GM10266 (cell line): ENCODE results near the gene BCAS4.

Experiments
- DNase-seq: peaks from one replicate; pipeline ENCODE4 v3.0.0; 2012; ENCODE audit errors: extremely low spot score
- TF ChIP-seq, protein P1 (sequence below): IDR thresholded peaks from 2 replicates; pipeline ENCODE4 v1.5.1; 2012; ENCODE audit warnings: mild to moderate bottlenecking, low read depth; ENCODE audit not compliant: control insufficient read depth, insufficient read depth; ENCODE audit errors: missing control alignments

The BCAS4 gene

DNA sequence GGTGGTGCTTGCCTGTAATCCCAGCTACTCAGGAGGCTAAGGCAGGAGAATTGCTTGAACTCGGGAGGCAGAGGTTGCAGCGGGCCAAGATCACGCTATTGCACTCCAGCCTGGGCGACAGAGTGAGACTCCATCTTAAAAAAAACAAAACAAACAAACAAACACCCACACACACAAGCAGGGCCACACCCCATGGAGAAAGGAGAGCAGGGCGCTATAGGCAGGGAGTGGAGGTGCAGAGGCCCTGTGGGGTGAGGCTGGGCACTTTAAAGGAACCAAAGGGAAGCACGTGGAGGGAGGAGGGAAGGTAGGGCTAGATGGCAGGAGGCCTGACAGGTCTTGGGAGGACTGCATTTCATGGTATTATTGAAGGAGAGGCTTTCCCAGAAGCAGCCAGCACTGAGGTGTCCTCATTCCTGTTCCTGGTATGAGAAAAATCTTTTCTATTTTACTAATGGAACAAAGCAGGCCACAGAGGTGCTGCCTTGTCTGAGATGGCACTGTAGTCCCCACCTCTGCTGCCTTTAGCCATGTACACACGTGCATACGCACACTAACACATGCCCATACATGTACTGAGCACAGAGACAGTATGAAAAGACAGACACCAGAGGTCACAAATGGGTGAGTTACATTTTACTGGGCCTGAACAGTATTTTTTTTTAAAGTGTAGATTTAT is 44.0 kb downstream of the BCAS4 start:
- TF ChIP-seq, protein P1, sequence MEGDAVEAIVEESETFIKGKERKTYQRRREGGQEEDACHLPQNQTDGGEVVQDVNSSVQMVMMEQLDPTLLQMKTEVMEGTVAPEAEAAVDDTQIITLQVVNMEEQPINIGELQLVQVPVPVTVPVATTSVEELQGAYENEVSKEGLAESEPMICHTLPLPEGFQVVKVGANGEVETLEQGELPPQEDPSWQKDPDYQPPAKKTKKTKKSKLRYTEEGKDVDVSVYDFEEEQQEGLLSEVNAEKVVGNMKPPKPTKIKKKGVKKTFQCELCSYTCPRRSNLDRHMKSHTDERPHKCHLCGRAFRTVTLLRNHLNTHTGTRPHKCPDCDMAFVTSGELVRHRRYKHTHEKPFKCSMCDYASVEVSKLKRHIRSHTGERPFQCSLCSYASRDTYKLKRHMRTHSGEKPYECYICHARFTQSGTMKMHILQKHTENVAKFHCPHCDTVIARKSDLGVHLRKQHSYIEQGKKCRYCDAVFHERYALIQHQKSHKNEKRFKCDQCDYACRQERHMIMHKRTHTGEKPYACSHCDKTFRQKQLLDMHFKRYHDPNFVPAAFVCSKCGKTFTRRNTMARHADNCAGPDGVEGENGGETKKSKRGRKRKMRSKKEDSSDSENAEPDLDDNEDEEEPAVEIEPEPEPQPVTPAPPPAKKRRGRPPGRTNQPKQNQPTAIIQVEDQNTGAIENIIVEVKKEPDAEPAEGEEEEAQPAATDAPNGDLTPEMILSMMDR = no peak
- no peak for DNase-seq

DNA sequence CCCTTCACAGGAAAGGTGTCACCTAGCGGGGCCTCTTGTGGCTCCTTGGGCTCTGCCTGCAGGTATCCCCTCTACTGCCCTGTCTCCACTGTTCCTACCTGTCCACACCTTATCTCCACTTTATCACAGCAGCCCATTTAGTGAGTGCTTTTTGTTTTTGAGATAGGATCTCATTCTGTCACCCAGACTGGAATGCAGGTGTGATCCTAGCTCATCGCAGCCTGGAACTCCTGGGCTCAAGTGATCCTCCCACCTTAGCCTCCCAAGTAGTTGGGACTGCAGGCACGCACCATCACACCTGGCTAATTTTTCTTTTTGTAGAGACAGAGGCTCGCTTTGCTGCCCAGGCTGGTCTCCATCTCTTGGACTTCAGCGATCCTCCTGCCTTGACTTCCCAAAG is 48.0 kb downstream of the BCAS4 start:
- no peak for DNase-seq
- TF ChIP-seq, protein P1 = no peak

DNA sequence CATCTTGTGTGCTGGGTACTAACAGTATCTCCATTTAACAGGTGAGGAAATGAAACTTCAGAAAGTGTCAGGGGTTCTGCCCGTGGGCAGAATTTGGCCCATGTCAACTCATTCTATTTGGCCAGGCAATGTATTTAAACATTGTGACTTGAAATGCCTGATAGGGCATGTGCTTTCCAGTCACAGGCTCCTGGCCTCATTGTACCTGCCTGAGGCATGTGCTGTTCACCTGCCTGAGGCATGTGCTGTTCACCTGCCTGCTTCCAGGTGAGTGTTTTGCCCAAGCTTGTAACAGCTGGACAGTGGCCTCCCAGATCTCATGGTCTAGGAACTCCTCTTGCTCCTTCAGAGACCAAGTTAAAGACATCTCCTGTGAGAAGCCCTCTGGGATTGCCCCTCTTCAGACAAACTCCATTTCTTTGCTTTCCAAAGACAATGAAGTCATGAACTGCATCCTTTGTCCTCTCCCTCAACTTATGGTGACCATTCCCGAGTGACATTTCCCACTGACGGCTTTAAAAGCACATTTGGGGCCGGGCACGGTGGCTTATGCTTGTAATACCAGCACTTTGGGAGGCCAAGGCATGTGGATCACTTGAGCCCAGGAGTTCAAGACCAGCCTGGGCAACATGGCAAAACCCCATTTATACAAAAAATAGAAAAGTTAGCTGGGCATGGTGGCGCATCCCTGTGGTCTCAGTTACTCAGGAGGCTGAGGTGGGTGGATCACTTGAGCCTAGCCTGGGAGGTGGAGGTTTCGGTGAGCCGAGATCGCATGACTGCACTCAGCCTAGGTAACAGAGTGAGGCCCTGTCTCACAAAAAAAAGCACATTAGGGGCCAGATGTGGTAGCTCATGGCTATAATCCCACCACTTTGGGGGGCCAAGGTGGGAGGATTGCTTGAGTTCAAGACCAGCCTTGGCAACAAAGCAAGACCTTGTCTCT is 48.7 kb downstream of the BCAS4 start:
- no peak for DNase-seq
- TF ChIP-seq, protein P1 = no peak

DNA sequence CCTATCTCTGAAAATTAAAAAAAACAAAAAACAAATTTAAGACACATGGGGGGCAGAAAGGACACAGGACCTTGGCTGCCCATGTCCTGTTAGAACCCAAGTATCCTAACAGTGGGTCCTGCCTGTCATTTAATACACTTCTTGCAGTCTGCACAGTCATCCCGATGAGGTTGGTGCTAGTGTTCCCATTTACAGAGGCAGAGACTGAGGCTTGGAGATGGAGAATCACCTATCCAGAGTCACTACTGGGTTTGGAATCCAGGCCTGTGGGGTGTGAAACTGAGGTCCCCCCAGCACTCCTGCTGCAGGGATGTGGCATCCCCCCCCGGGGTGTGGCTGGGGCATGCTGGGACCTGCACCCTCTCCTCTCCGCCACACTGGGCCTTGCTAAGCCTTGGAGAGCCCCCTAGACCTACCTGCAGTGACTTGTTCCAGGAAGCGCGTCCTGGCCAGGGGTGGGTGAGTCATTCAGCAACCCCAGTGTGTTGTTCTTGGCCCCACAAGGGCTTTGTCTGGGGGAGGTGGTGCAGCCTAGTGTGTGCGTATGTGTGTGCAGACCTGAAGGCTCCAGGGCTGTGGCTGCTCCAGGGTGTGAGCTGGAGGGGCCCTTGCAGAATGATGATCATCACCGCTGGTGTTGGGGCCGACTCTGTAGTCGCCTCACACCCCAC is 49.7 kb downstream of the BCAS4 start:
- TF ChIP-seq, protein P1 = peak; percentile 7
- peak; percentile 85 for DNase-seq

DNA sequence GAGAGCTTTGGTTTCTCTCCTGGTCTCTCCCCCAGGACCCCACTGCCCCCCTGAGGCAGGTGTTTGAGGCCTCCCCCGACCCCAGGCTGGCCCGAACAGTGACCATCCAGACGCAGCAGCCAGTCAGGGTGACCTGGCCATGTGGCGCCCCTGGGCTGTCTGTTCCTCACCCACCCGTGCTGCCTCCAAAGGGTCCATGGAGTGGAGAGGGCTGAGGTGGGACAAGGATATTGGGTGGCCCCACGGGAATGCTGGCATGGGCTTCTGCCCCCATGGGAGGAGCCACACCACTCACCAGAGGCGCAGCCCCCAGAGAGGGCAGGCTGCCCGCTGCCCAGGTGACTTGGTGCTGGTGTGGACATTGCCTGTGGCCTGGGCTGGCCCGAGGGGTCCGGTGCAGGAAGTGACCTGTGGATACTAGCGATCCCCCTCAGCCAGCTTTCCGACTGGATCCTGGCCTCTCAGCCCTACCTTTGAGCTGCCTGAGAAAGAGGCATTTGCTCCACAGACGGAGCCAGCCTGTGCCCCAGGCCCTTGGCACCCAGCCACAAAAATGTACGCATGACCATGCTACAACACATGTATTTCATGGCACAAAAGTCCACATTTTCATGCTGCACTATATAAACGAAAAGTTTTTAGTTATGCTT is 50.8 kb downstream of the BCAS4 start:
- TF ChIP-seq, protein P1 = no peak
- no peak for DNase-seq

DNA sequence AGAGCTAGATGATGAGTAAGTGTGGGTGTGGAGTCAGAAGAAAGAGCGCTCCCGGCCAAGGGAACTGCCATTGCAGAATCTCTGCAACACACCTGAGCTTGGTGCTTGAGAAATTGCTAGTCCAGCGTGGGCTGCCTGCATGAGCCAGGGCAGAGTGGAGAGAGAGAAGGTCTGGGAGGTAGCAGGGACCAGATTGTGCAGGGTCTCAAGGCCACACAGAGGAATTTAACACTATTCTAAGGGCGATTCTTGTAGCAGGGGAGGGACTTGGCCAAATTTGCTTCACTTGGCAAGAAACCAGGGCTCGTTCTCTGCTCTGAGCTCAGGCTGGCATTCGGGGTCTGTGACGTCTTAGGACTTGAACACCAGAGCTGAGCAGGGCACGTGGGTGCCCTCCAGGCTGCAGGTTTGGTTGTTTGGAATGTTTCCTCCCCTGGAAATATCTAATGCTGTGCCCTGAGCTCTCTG is 53.5 kb downstream of the BCAS4 start:
- TF ChIP-seq, protein P1 = no peak
- DNase-seq = no peak
